Naive thymus-derived CD4-positive, alpha-beta T cell (primary cell): ENCODE results near the gene RAMP1. TPM values are rescaled to one million over a fixed set of nuclear protein-coding genes. Genes with fewer than 3 reads are reported as not detected.

Experiments used
- ATAC-seq: fragments of 150-1000 bp; cut with Tn5 transposase; 2 replicates; pipeline ENCODE4 v1.10.0; 2021; ENCODE audit warnings: mild to moderate bottlenecking, moderate library complexity
- CTCF ChIA-PET: fragments of 350-600 bp; sonication (Branson Sonifier 250); formaldehyde crosslinking; loops from one replicate; lab custom pipeline; 2021; ENCODE audit warnings: antibody characterized with exemption; lab: Charles Lee
- POLR2A ChIA-PET: fragments of 350-600 bp; sonication (Branson Sonifier 250); formaldehyde crosslinking; loops from one replicate; lab custom pipeline; 2021; ENCODE audit warnings: antibody characterized with exemption, inconsistent platforms; lab: Charles Lee
- DNase-seq, 9 donors: peaks; one replicate each; pipeline versions ENCODE4 v3.0.0 to v3.0.0-alpha.2; 2020 to 2022; ENCODE audit warnings: mixed read lengths in 1 of 9
- H3K27ac ChIP-seq: one replicate; pipeline ENCODE4 v1.7.0; 2013; ENCODE audit warnings: mild to moderate bottlenecking, low read depth, low read length, moderate library complexity
- H3K27me3 ChIP-seq, 2 donors: one replicate each; pipeline ENCODE4 v1.7.0; 2013; ENCODE audit warnings: low read length in 2 of 2, mild to moderate bottlenecking in 2 of 2, moderate library complexity in 2 of 2; ENCODE audit not compliant: control insufficient read depth in 2 of 2, insufficient read depth in 2 of 2
- H3K36me3 ChIP-seq, 3 experiments: 1 replicate in 2 of 3; 2 replicates in 1 of 3; pipeline ENCODE4 v1.7.0; 2013; ENCODE audit warnings: low read length in 3 of 3, mild to moderate bottlenecking in 3 of 3, moderate library complexity in 1 of 3; ENCODE audit not compliant: insufficient read depth in 3 of 3, control insufficient read depth in 2 of 3
- H3K4me1 ChIP-seq, 2 donors: one replicate each; pipeline ENCODE4 v1.7.0; 2013; ENCODE audit warnings: low read length in 2 of 2, mild to moderate bottlenecking in 2 of 2, moderate library complexity in 1 of 2; ENCODE audit not compliant: control insufficient read depth in 2 of 2, insufficient read depth in 2 of 2
- H3K4me3 ChIP-seq: 2 replicates; pipeline ENCODE4 v1.7.0; 2013; ENCODE audit warnings: mild to moderate bottlenecking, low read length
- H3K9me3 ChIP-seq, 3 experiments: 1 replicate in 2 of 3; 2 replicates in 1 of 3; pipeline ENCODE4 v1.7.0; 2013; ENCODE audit warnings: low read length in 3 of 3; ENCODE audit not compliant: control insufficient read depth in 2 of 3
- H3K27ac Mint-ChIP-seq, 9 donors: one replicate each; pipeline ENCODE4 v1.8.0; 2020 to 2022; ENCODE audit warnings: mixed read lengths in 9 of 9, mild to moderate bottlenecking in 8 of 9, moderate library complexity in 5 of 9, inconsistent platforms in 2 of 9
- H3K27me3 Mint-ChIP-seq, 5 donors: one replicate each; pipeline ENCODE4 v1.8.0; 2021 to 2022; ENCODE audit warnings: mixed read lengths in 5 of 5, mild to moderate bottlenecking in 1 of 5
- H3K36me3 Mint-ChIP-seq, 5 donors: one replicate each; pipeline ENCODE4 v1.8.0; 2020 to 2022; ENCODE audit warnings: mixed read lengths in 5 of 5, mild to moderate bottlenecking in 3 of 5, inconsistent platforms in 1 of 5
- H3K4me1 Mint-ChIP-seq, 7 donors: one replicate each; pipeline ENCODE4 v1.8.0; 2020 to 2022; ENCODE audit warnings: mixed read lengths in 7 of 7, mild to moderate bottlenecking in 3 of 7, inconsistent platforms in 1 of 7
- H3K4me3 Mint-ChIP-seq, 10 donors: one replicate each; pipeline ENCODE4 v1.8.0; 2020 to 2022; ENCODE audit warnings: mild to moderate bottlenecking in 10 of 10, mixed read lengths in 10 of 10, moderate library complexity in 6 of 10, inconsistent platforms in 2 of 10
- H3K9me3 Mint-ChIP-seq, 11 donors: one replicate each; pipeline ENCODE4 v1.8.0; 2020 to 2022; ENCODE audit warnings: mixed read lengths in 11 of 11, mild to moderate bottlenecking in 4 of 11, inconsistent platforms in 1 of 11, moderate library complexity in 1 of 11
- intact Hi-C, 2 donors: fragments of 100-400 bp; cut with micrococcal nuclease; formaldehyde crosslinking; loops; one replicate each; pipeline ENCODE4 v1.15.1; 2023
- polyA plus RNA-seq, 2 donors: library from polyadenylated mRNA; unstranded; fragments of 300-500 nt; fragmentation: Illumina TruSeq; gene quantifications; one replicate each; pipeline ENCODE4 v1.2.3, GENCODE V29; 2021
- total RNA-seq, 6 experiments: library from RNA in 5 of 6; stranded (reverse) in 5 of 6; gene quantifications; 1 replicate in 5 of 6; 2 replicates in 1 of 6; pipeline ENCODE4 v1.2.3 and lab custom pipeline; 2021 to 2026

The RAMP1 gene
- total and polyA plus RNA-seq, 7 experiments from 2014 or later, result 0.52 to 13.2 (median 0.95) TPM; not detected in 1

DNA sequence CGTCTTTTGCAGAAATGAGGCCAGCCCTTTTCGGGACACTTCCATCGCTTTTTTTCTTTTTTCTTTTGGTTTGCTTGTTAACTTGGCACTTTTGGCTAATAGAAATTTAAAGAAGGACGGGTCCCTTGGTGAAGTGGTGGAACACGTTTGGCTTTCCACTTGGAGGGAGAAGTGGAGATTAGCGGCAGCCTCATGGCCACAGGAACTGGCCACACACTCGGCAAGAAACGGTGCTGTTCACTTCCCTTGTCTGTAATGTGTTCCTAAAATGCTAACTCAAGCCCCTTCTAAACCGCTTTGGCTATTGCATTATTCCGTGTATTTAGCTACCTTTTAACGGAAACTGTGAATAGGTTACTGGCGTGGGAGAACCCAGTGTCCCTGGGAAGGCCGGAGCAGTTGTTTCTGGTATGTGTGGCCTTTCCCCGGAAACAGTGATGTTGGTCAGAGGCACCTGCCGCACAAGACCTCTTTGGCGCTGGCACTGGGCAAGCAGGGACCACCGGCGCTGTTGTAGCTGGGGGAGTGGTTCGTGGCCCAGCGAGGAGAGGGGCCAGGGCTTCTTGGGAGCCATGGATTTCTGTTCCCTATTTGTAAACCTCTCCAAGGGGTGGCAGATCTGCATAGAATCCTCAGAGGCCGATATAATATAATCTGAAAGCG lies 981 bp downstream of the RAMP1 start:
- Histone ChIP-seq H3K27ac (no peak overlapping the region), H3K4me1 (no peaks in the 10 kb centered on the region), H3K27me3 (peaks cover 4 to 6% of the 10 kb centered on the region in 2 donors), H3K4me3 (no peak overlapping the region), H3K9me3 (no peaks in the 10 kb centered on the region), H3K36me3 (no peaks in the 10 kb centered on the region)
- peaks cover 0 to 15% (median 13%) of the 10 kb centered on the region in 7 donors for H3K4me1 Mint-ChIP-seq
- DNase-seq, result no peak
- peaks cover 23 to 59% (median 29%) of the 10 kb centered on the region in 5 donors for H3K27me3 Mint-ChIP-seq
- H3K4me3 Mint-ChIP-seq, result peak overlapping the region; percentile 25 to 83 (median 65)
- no peak for ATAC-seq
- no peak overlapping the region for H3K27ac Mint-ChIP-seq
- H3K9me3 Mint-ChIP-seq, result no peaks in the 10 kb centered on the region
- ChIA-PET CTCF (interaction anchor here (0.7 kb wide), 2 partner anchors 208 to 402 kb away, joined by 3 read pairs; no protein-coding TSS in a partner anchor), POLR2A (no interaction called here)
- peaks cover 0 to 6% (median 0%) of the 10 kb centered on the region in 5 donors for H3K36me3 Mint-ChIP-seq
- intact Hi-C loops, result no loop called here

DNA sequence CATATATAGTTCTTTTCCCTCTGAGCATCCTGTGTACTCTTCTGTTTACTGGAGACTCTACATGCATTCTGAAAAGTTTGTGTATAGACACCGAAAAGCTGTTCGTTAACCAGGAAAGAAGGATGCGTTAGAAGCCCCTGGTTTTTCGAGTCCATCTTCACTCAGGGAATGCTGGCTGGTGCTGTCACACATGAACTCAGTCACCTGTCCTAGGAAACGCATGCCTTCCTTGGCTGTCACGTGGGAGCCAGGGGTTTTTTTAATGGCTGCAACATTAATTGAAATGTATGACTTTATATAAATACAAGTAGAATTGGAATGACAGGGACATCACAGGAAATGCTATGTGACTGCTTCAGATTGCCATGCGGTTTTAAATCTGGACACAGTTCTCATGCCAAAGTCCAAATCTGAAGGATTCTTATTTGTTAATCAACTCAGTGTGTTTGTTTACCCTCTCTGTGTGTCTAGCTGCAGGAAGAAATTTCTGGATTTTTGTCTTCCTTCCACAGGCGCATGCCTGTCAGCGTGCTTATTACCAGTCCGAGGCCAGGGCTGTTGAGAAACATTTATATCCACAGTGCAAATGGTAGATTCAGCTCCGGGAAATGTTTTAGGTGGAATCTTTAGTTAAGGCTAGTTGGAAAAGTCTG lies 2.6 kb downstream of the RAMP1 start:
- Mint-ChIP-seq H3K4me3 (no peak overlapping the region), H3K36me3 (peaks cover 0 to 6% (median 0%) of the 10 kb centered on the region in 5 donors), H3K4me1 (peaks cover 0 to 19% (median 13%) of the 10 kb centered on the region in 7 donors), H3K9me3 (no peaks in the 10 kb centered on the region), H3K27me3 (peaks cover 22 to 48% (median 29%) of the 10 kb centered on the region in 5 donors), H3K27ac (no peak overlapping the region)
- Histone ChIP-seq H3K27me3 (peaks cover 4 to 6% of the 10 kb centered on the region in 2 donors), H3K9me3 (no peaks in the 10 kb centered on the region), H3K27ac (no peak overlapping the region), H3K4me3 (no peak overlapping the region), H3K36me3 (no peaks in the 10 kb centered on the region), H3K4me1 (no peaks in the 10 kb centered on the region)
- no peak for DNase-seq
- ChIA-PET POLR2A (no interaction called here), CTCF (interaction anchor here (1.1 kb wide), 1 partner anchor 401 kb away, joined by 4 read pairs; no protein-coding TSS in a partner anchor)
- ATAC-seq, result no peak
- intact Hi-C loops, result no loop called here

DNA sequence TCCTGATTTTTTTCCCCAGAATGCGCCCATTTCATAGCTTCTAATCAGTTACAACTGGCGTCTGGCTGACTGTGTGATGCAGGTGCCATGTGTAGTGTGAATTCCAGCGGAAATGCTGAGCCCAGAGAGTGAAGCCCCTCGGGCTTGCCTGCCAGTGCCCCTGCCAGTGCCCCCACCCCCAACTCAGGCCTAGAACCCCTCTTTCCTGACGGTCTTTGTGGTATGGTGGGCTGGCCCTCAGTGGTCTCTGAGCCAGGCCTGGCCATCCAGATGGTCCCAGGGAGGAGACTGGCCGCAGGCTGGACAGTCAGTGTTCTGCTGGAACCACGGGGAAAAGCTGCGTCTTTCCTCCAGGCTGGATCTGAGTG lies 3.1 kb downstream of the RAMP1 start:
- intact Hi-C loops, result no loop called here
- Histone ChIP-seq H3K27me3 (peaks cover 4 to 6% of the 10 kb centered on the region in 2 donors), H3K36me3 (no peaks in the 10 kb centered on the region), H3K27ac (no peak overlapping the region), H3K4me3 (no peak overlapping the region), H3K9me3 (no peaks in the 10 kb centered on the region), H3K4me1 (no peaks in the 10 kb centered on the region)
- ChIA-PET POLR2A (interaction anchor here (0.6 kb wide), 1 partner anchor 29 kb away, joined by 3 read pairs; no protein-coding TSS in a partner anchor), CTCF (no interaction called here)
- H3K27ac Mint-ChIP-seq, result no peak overlapping the region
- peaks cover 0 to 6% (median 0%) of the 10 kb centered on the region in 5 donors for H3K36me3 Mint-ChIP-seq
- DNase-seq (no peak), ATAC-seq (no peak)
- H3K9me3 Mint-ChIP-seq, result no peaks in the 10 kb centered on the region
- H3K4me1 Mint-ChIP-seq, result peaks cover 0 to 19% (median 13%) of the 10 kb centered on the region in 7 donors
- peaks cover 22 to 48% (median 29%) of the 10 kb centered on the region in 5 donors for H3K27me3 Mint-ChIP-seq
- H3K4me3 Mint-ChIP-seq, result no peak overlapping the region

DNA sequence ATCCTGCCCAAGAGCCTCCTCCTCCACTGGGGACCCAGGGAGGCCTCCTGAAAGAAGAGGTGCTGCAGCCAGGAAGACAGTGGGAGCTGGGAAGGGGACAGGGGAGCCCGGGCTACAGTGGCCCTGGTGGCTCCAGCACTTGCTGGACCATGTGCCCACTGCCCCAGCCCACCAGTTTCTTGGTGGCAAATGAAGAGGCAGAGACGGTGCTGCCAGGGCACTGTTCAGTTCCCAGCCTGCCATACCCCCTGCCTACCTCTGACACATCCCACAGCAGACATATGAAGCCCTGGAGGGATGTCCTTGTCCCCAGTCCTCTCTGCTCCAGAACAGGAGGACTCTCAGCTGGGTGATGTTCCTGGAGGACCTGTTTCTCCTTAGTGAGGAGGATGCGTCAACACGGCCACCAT lies 3.7 kb downstream of the RAMP1 start:
- H3K4me3 Mint-ChIP-seq, result no peak overlapping the region

DNA sequence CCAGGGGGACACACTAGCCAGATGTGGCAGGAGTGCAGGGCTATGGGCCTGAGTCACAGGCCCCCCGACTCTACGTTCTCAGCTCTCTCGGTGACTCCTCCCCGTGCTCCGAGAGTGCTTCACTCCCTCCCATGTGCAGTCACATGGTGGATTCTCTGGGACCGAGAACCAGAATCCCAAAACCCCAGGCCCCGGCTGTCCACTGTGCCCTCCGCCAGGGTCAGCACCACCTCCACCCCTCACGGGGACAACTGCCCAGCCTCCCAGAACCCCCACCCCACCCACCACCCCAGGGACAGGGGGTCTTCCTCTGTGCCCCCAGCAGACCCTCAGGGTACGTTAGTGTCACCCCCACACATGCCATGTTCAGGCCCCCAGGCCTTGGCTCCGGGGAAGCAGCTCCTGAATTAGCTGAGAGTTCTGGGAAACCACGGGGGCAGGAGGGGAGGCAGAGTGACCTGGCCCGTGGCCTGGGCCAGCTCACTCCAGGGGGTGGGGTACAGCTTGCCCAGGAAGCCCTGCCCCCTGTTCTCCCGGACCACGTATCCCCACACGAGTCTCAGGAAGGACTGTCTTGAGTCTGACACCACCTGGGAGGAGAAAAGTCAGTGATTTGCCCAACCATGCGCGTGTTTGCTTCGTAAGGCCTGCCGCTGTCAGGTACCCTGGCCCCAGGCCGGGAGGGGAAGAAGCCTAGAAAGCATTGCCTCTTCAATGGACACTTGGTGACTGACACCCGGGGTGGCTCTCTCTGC lies 4.4 kb downstream of the RAMP1 start:
- Histone ChIP-seq H3K27me3 (peaks cover 4 to 6% of the 10 kb centered on the region in 2 donors), H3K4me3 (no peak overlapping the region), H3K27ac (no peak overlapping the region), H3K36me3 (no peaks in the 10 kb centered on the region), H3K9me3 (no peaks in the 10 kb centered on the region), H3K4me1 (no peaks in the 10 kb centered on the region)
- H3K27ac Mint-ChIP-seq, result no peak overlapping the region
- DNase-seq (no peak), ATAC-seq (no peak)
- peaks cover 16 to 47% (median 22%) of the 10 kb centered on the region in 5 donors for H3K27me3 Mint-ChIP-seq
- intact Hi-C loops, result no loop called here
- ChIA-PET CTCF (no interaction called here), POLR2A (no interaction called here)
- peaks cover 5 to 17% (median 14%) of the 10 kb centered on the region in 7 donors for H3K4me1 Mint-ChIP-seq
- H3K36me3 Mint-ChIP-seq, result peaks cover 0 to 2% (median 0%) of the 10 kb centered on the region in 5 donors
- no peak overlapping the region for H3K4me3 Mint-ChIP-seq
- no peaks in the 10 kb centered on the region for H3K9me3 Mint-ChIP-seq

More for the DNA sequence above, 3.7 kb downstream of the RAMP1 start:
- no peaks in the 10 kb centered on the region for H3K9me3 Mint-ChIP-seq
- ATAC-seq (no peak), DNase-seq (no peak)
- H3K4me1 Mint-ChIP-seq, result peaks cover 0 to 19% (median 13%) of the 10 kb centered on the region in 7 donors
- peaks cover 4 to 6% of the 10 kb centered on the region in 2 donors for H3K27me3 ChIP-seq
- H3K36me3 ChIP-seq, result no peaks in the 10 kb centered on the region
- intact Hi-C loops, result no loop called here
- no peak overlapping the region for H3K27ac Mint-ChIP-seq
- POLR2A ChIA-PET, result interaction anchor here (0.6 kb wide), 2 partner anchors 28 to 196 kb away, joined by 3 read pairs; no protein-coding TSS in a partner anchor
- H3K4me1 ChIP-seq, result no peaks in the 10 kb centered on the region
- no peaks in the 10 kb centered on the region for H3K9me3 ChIP-seq
- H3K36me3 Mint-ChIP-seq, result peaks cover 0 to 6% (median 0%) of the 10 kb centered on the region in 5 donors
- H3K4me3 ChIP-seq, result no peak overlapping the region
- no peak overlapping the region for H3K27ac ChIP-seq
- CTCF ChIA-PET, result no interaction called here
- peaks cover 19 to 47% (median 25%) of the 10 kb centered on the region in 5 donors for H3K27me3 Mint-ChIP-seq

DNA sequence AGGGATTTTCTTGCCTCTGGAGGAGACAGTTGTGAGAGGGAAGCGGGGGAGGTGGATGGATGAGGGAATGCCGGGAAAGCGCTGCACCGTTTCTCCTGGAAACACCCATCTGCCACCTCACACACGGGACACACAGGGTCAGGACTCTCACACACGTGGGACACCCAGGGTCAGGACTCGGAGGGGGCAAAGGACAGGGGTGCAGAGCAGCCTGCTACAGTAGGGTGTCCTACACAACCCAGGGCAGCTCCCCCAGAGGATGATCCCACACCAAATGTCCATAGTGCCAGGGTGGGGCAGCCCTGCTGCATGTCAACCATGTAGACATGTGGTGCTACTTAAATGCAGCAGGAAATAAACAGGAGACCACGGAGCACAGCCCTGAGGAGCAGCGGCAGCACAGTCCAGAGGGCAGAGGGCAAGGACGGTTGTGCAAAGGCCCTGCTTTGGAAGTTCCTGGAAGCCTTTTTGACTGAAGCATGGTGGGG lies 5.1 kb downstream of the RAMP1 start:
- intact Hi-C loops, result no loop called here
- POLR2A ChIA-PET, result no interaction called here

More for the DNA sequence above, 5.1 kb downstream of the RAMP1 start:
- CTCF ChIA-PET, result no interaction called here
- no peaks in the 10 kb centered on the region for H3K9me3 Mint-ChIP-seq
- no peaks in the 10 kb centered on the region for H3K36me3 ChIP-seq
- H3K4me1 Mint-ChIP-seq, result peaks cover 9 to 23% (median 17%) of the 10 kb centered on the region in 7 donors
- no peak for DNase-seq
- H3K9me3 ChIP-seq, result no peaks in the 10 kb centered on the region
- no peak for ATAC-seq
- no peak overlapping the region for H3K4me3 Mint-ChIP-seq
- peaks cover 0 to 4% (median 0%) of the 10 kb centered on the region in 5 donors for H3K36me3 Mint-ChIP-seq
- H3K4me3 ChIP-seq, result no peak overlapping the region
- no peak overlapping the region for H3K27ac ChIP-seq
- H3K4me1 ChIP-seq, result no peaks in the 10 kb centered on the region
- H3K27me3 ChIP-seq, result peaks cover 4 to 6% of the 10 kb centered on the region in 2 donors
- peaks cover 14 to 50% (median 20%) of the 10 kb centered on the region in 5 donors for H3K27me3 Mint-ChIP-seq
- H3K27ac Mint-ChIP-seq, result no peak overlapping the region
